SK-N-SH (cell line): ENCODE data around the gene LSG1. TPM values are rescaled to one million over a fixed set of nuclear protein-coding genes. Genes with fewer than 3 reads are reported as not detected.

Experiments used
- CTCF ChIA-PET: fragments of 300-600, 350-600 bp; formaldehyde crosslinking; extraction: SDS; loops from one replicate; lab custom pipeline; 2021; lab: Yijun Ruan, JAX
- POLR2A ChIA-PET: fragments of 350-600 bp; sonication (Branson Sonifier 250); formaldehyde crosslinking; extraction: SDS; loops from one replicate; lab custom pipeline; 2020; ENCODE audit warnings: antibody characterized with exemption, inconsistent platforms; lab: Yijun Ruan, JAX
- DNase-seq: peaks from one replicate; pipeline ENCODE4 v3.0.0; 2012
- H2AFZ ChIP-seq: fragments of 200-600 bp; sonication (generic); 2 replicates; pipeline ENCODE4 v1.8.1; 2016; ENCODE audit warnings: antibody characterized with exemption, mild to moderate bottlenecking, low read depth
- H3F3A ChIP-seq: fragments of 200-600 bp; sonication (generic); replicated peaks from 2 replicates; pipeline ENCODE3; 2016; ENCODE audit warnings: antibody characterized with exemption, mild to moderate bottlenecking; ENCODE audit not compliant: insufficient read depth
- H3K27ac ChIP-seq, 2 experiments: fragments of 200-500 bp in 1 of 2; fragments of 200-600 bp in 1 of 2; sonication (Bioruptor generic) in 1 of 2; sonication (generic), shearing (Covaris generic) in 1 of 2; 2 replicates each; pipeline versions ENCODE4 v1.5.1 to v1.6.1; 2014 to 2016; ENCODE audit warnings: low read depth in 2 of 2, inconsistent platforms in 1 of 2, low read length in 1 of 2, mild to moderate bottlenecking in 1 of 2, mixed read lengths in 1 of 2
- H3K27me3 ChIP-seq: fragments of 200-600 bp; sonication (generic), shearing (Covaris generic); 2 replicates; pipeline ENCODE4 v1.6.1; 2016; ENCODE audit warnings: mixed run types; ENCODE audit not compliant: insufficient read depth
- H3K36me3 ChIP-seq, 2 experiments: fragments of 200-500 bp in 1 of 2; fragments of 200-600 bp in 1 of 2; sonication (Bioruptor generic) in 1 of 2; sonication (generic) in 1 of 2; replicated peaks in 1 of 2; 2 replicates each; pipeline versions ENCODE3 to v1.5.1; 2014 to 2016; ENCODE audit warnings: low read length in 1 of 2, mild to moderate bottlenecking in 1 of 2; ENCODE audit not compliant: insufficient read depth in 2 of 2, control insufficient read depth in 1 of 2
- H3K4me1 ChIP-seq, 2 experiments: fragments of 200-500 bp in 1 of 2; fragments of 200-600 bp in 1 of 2; sonication (Bioruptor generic) in 1 of 2; sonication (generic), shearing (Covaris generic) in 1 of 2; 2 replicates each; pipeline versions ENCODE4 v1.5.1 to v1.6.1; 2014 to 2016; ENCODE audit warnings: low read depth in 1 of 2, low read length in 1 of 2, mixed run types in 1 of 2; ENCODE audit not compliant: insufficient read depth in 2 of 2, control insufficient read depth in 1 of 2
- H3K4me2 ChIP-seq: fragments of 200-600 bp; sonication (generic), shearing (Covaris generic); 2 replicates; pipeline ENCODE4 v1.6.1; 2017; ENCODE audit warnings: mixed run types
- H3K4me3 ChIP-seq, 2 experiments: fragments of 200-500 bp in 1 of 2; fragments of 200-600 bp in 1 of 2; sonication (Bioruptor generic) in 1 of 2; sonication (generic), shearing (Covaris generic) in 1 of 2; 2 replicates each; pipeline versions ENCODE4 v1.5.1 to v1.8.1; 2014 to 2016; ENCODE audit warnings: low read depth in 2 of 2, inconsistent platforms in 1 of 2, low read length in 1 of 2, mild to moderate bottlenecking in 1 of 2, mixed read lengths in 1 of 2, moderate library complexity in 1 of 2
- H3K79me2 ChIP-seq: fragments of 200-600 bp; sonication (generic); 2 replicates; pipeline ENCODE4 v1.8.1; 2017; ENCODE audit warnings: mild to moderate bottlenecking; ENCODE audit not compliant: insufficient read depth
- H3K9ac ChIP-seq: fragments of 200-600 bp; sonication (generic); 2 replicates; pipeline ENCODE4 v1.6.1; 2017; ENCODE audit warnings: mixed run types
- H3K9me2 ChIP-seq: fragments of 200-600 bp; sonication (generic); 2 replicates; pipeline ENCODE4 v1.6.1; 2017; ENCODE audit warnings: mixed run types
- H3K9me3 ChIP-seq: fragments of 200-600 bp; sonication (generic); 2 replicates; pipeline ENCODE4 v1.6.1; 2017; ENCODE audit warnings: mixed run types, mild to moderate bottlenecking, moderate library complexity
- H4K20me1 ChIP-seq: fragments of 200-600 bp; sonication (generic); 2 replicates; pipeline ENCODE4 v1.6.1; 2017; ENCODE audit warnings: mild to moderate bottlenecking, mixed run types; ENCODE audit not compliant: insufficient read depth
- FOXJ3 ChIP-seq: sonication (generic); formaldehyde crosslinking; IDR thresholded peaks from 2 replicates; pipeline ENCODE4 v1.5.1; 2020; ENCODE audit warnings: mild to moderate bottlenecking, missing genetic modification reagents
- GATA2 ChIP-seq: sonication (generic); formaldehyde crosslinking; IDR thresholded peaks from 2 replicates; pipeline ENCODE4 v1.5.0; 2020; ENCODE audit warnings: mild to moderate bottlenecking, missing genetic modification reagents
- JUND ChIP-seq: IDR thresholded peaks from 2 replicates; pipeline ENCODE4 v1.4.0; 2012
- MEF2A ChIP-seq: IDR thresholded peaks from 2 replicates; pipeline ENCODE4 v1.4.0; 2012; ENCODE audit warnings: low read depth, borderline replicate concordance
- MXI1 ChIP-seq: IDR thresholded peaks from 2 replicates; pipeline ENCODE4 v1.6.1; 2012; ENCODE audit warnings: mild to moderate bottlenecking, low read depth, low read length, improper control_type of control experiment
- NFIC ChIP-seq: IDR thresholded peaks from 2 replicates; pipeline ENCODE4 v1.4.0; 2012; ENCODE audit warnings: borderline replicate concordance
- TAF1 ChIP-seq: IDR thresholded peaks from 2 replicates; pipeline ENCODE4 v1.6.1; 2012; ENCODE audit warnings: low read depth, mild to moderate bottlenecking, low read length, moderate library complexity, borderline replicate concordance
- WGBS: methylation state at CpG from one replicate; pipeline ENCODE4 v1.1.6; 2017; ENCODE audit warnings: low lambda C conversion rate; 5-methylcytosine and 5-hydroxymethylcytosine counted together
- polyA plus RNA-seq, 3 experiments: library from polyadenylated mRNA; depleted of rRNA; stranded (reverse); fragments of >200 nt; gene quantifications; 2 replicates each; pipeline ENCODE4 v1.2.3, GENCODE V29; 2012
- TF ChIP-seq, protein P1 (sequence below): IDR thresholded peaks from 2 replicates; pipeline ENCODE4; 2012
- TF ChIP-seq, protein P2 (sequence below): IDR thresholded peaks from 2 replicates; pipeline ENCODE4 v1.4.0; 2012; ENCODE audit warnings: low read depth, borderline replicate concordance
- TF ChIP-seq, protein P3 (sequence below): fragments of 150-350 bp; IDR thresholded peaks from 2 replicates; pipeline ENCODE4 v1.6.1; 2017; ENCODE audit warnings: antibody characterized with exemption, low read length, low read depth, borderline replicate concordance
- TF ChIP-seq, protein P4 (sequence below): fragments of 200-600 bp; sonication (generic); IDR thresholded peaks from 2 replicates; pipeline ENCODE4 v1.6.1; 2017; ENCODE audit warnings: antibody characterized with exemption, mild to moderate bottlenecking, moderate library complexity

The LSG1 gene
- polyA plus RNA-seq, 1 of the 3 experiments (the other 2 are of a cell fraction) = 35.1 TPM

DNA sequence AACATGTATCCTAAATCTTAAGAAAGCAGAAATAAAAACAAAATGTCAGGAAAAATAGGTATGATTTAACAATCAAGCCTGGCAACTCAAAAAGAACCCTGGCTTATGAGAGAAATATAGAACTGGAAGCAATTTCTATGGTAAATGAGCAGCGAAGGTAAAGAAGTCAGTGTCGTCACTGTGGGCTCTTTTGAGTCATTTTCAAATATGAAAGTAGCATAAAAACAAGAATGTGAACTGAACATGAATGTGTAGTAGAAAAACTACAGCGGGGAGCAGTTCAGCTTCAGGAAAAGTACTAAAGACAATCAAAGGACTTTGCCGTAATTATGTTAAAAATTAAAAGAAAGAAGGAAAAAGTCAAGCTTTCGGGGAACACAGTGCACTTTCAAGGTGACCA, 17.5 kb downstream of the LSG1 start:
- H3K36me3 ChIP-seq = peaks cover 68 to 73% of the 10 kb centered on the region in 2 experiments
- WGBS = 96% methylated on average over 5 of the region's 5 CpGs

DNA sequence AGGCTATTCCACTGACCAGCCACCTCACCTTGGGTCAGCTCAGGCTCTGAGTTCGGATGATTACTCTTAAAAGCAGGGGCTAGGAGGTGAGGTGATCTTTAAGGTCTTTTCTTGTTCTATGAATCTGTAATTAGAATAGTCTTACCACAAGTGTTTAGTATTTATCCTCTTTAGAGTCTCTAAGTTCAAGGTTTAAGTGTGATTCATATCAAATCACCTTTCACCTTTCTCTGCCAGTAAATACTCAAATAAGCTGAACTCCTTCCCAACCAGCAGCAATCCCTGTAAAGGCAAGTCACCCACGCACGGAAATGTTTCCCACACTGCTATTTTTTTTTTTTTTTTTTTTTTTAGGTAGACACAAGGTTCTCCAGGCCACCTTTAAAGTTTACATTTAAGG, 24.2 kb downstream of the LSG1 start:
- Histone ChIP-seq H3K27me3 (no peaks in the 10 kb centered on the region), H2AFZ (no peak overlapping the region), H3K9me2 (no peaks in the 10 kb centered on the region), H4K20me1 (no peaks in the 10 kb centered on the region), H3K4me1 (no peaks in the 10 kb centered on the region), H3K9me3 (no peaks in the 10 kb centered on the region), H3K27ac (no peak overlapping the region), H3K36me3 (peaks cover 79 to 81% of the 10 kb centered on the region in 2 experiments), H3K4me2 (no peak overlapping the region), H3K4me3 (no peak overlapping the region), H3F3A (peaks cover 9% of the 10 kb centered on the region), H3K79me2 (no peaks in the 10 kb centered on the region), H3K9ac (no peak overlapping the region)
- ChIA-PET CTCF (interaction anchor here (1.8 kb wide), 1 partner anchor 24 kb away, joined by 6 read pairs; the partner anchor contains the start of gene LSG1), POLR2A (no interaction called here)
- WGBS = 91% methylated on average over 3 of the region's 3 CpGs
- DNase-seq = no peak
- TF ChIP-seq, protein P1, sequence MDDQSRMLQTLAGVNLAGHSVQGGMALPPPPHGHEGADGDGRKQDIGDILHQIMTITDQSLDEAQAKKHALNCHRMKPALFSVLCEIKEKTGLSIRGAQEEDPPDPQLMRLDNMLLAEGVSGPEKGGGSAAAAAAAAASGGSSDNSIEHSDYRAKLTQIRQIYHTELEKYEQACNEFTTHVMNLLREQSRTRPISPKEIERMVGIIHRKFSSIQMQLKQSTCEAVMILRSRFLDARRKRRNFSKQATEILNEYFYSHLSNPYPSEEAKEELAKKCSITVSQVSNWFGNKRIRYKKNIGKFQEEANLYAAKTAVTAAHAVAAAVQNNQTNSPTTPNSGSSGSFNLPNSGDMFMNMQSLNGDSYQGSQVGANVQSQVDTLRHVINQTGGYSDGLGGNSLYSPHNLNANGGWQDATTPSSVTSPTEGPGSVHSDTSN = no peak
- TF ChIP-seq JUND = no peak
- TF ChIP-seq, protein P2, sequence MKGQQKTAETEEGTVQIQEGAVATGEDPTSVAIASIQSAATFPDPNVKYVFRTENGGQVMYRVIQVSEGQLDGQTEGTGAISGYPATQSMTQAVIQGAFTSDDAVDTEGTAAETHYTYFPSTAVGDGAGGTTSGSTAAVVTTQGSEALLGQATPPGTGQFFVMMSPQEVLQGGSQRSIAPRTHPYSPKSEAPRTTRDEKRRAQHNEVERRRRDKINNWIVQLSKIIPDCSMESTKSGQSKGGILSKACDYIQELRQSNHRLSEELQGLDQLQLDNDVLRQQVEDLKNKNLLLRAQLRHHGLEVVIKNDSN = no peak
- TF ChIP-seq FOXJ3 (CRISPR knock-in tag) = no peak
- TF ChIP-seq, protein P3, sequence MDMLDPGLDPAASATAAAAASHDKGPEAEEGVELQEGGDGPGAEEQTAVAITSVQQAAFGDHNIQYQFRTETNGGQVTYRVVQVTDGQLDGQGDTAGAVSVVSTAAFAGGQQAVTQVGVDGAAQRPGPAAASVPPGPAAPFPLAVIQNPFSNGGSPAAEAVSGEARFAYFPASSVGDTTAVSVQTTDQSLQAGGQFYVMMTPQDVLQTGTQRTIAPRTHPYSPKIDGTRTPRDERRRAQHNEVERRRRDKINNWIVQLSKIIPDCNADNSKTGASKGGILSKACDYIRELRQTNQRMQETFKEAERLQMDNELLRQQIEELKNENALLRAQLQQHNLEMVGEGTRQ = no peak
- no peak for TF ChIP-seq TAF1

More for the DNA sequence above, 17.5 kb downstream of the LSG1 start:
- Histone ChIP-seq H3K27ac (no peak overlapping the region), H3K79me2 (0 out of 2 replicates have a peak, but pooled peaks cover 15% of the 10 kb centered on the region), H2AFZ (no peak overlapping the region), H3F3A (peaks cover 5% of the 10 kb centered on the region), H3K9ac (no peak overlapping the region), H3K4me2 (no peak overlapping the region), H4K20me1 (no peaks in the 10 kb centered on the region), H3K9me3 (no peaks in the 10 kb centered on the region), H3K4me1 (no peaks in the 10 kb centered on the region), H3K9me2 (no peaks in the 10 kb centered on the region), H3K4me3 (no peak overlapping the region), H3K27me3 (no peaks in the 10 kb centered on the region)
- DNase-seq = no peak
- POLR2A ChIA-PET = no interaction called here
- CTCF ChIA-PET = interaction anchor here (1.1 kb wide), 1 partner anchor 17 kb away, joined by 5 read pairs; the partner anchor contains the start of gene LSG1
- TF ChIP-seq MEF2A (no peak), NFIC (no peak), MXI1 (no peak), GATA2 (CRISPR knock-in tag) (no peak)
- TF ChIP-seq, protein P1 = no peak
- TF ChIP-seq, protein P4, sequence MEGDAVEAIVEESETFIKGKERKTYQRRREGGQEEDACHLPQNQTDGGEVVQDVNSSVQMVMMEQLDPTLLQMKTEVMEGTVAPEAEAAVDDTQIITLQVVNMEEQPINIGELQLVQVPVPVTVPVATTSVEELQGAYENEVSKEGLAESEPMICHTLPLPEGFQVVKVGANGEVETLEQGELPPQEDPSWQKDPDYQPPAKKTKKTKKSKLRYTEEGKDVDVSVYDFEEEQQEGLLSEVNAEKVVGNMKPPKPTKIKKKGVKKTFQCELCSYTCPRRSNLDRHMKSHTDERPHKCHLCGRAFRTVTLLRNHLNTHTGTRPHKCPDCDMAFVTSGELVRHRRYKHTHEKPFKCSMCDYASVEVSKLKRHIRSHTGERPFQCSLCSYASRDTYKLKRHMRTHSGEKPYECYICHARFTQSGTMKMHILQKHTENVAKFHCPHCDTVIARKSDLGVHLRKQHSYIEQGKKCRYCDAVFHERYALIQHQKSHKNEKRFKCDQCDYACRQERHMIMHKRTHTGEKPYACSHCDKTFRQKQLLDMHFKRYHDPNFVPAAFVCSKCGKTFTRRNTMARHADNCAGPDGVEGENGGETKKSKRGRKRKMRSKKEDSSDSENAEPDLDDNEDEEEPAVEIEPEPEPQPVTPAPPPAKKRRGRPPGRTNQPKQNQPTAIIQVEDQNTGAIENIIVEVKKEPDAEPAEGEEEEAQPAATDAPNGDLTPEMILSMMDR = no peak
